Measurements from ENCODE around the gene ATP5ME.

The ATP5ME gene

GRCh38 chr4:632196-632790 is 41.8 kb downstream of the ATP5ME start:
- DNase-seq = no peak

GRCh38 chr4:630656-631055 is 43.4 kb downstream of the ATP5ME start:
- no peak for DNase-seq

- DNase-seq = no peak
Observed at GRCh38 chr4:629915-630641, 44.0 kb downstream of the ATP5ME start.

GRCh38 chr4:629636-629914 is 44.5 kb downstream of the ATP5ME start:
- DNase-seq = no peak

- no peak for DNase-seq
Observed at GRCh38 chr4:628821-629635, 45.0 kb downstream of the ATP5ME start.

- DNase-seq = no peak
Observed at GRCh38 chr4:628311-628741, 45.8 kb downstream of the ATP5ME start.

- no peak for DNase-seq
Observed at GRCh38 chr4:627347-628125, 46.5 kb downstream of the ATP5ME start.

- DNase-seq = no peak
Observed at GRCh38 chr4:626201-627091, 47.6 kb downstream of the ATP5ME start.

GRCh38 chr4:625631-626161 is 48.4 kb downstream of the ATP5ME start:
- no peak for DNase-seq

GRCh38 chr4:624705-625590 is 49.1 kb downstream of the ATP5ME start, which contains the start of gene PDE6B:
PDE6B (plus strand) TSS chr4:625573; CDS start chr4:625627, 54 bp downstream.
- DNase-seq = no peak

GRCh38 chr4:623914-624566 is 50.0 kb downstream of the ATP5ME start:
- no peak for DNase-seq

- DNase-seq = no peak
Observed at GRCh38 chr4:622996-623913, 50.8 kb downstream of the ATP5ME start.
